B cell (primary cell): Measurements from ENCODE around the gene ABCA7. TPM values are rescaled to one million over a fixed set of nuclear protein-coding genes. Genes with fewer than 3 reads are reported as not detected.

Experiments
- ATAC-seq: fragments of 200-7000 bp; cut with Tn5 transposase; one replicate; pipeline ENCODE4 v1.10.0; 2021; ENCODE audit warnings: low read depth, mild to moderate bottlenecking, moderate number of reproducible peaks, moderate library complexity
- CTCF ChIA-PET: fragments of 350-600 bp; sonication (Branson Sonifier 250); formaldehyde crosslinking; loops from one replicate; lab custom pipeline; 2021; ENCODE audit warnings: antibody characterized with exemption, inconsistent platforms; lab: Charles Lee
- POLR2A ChIA-PET: fragments of 350-600 bp; sonication (Branson Sonifier 250); formaldehyde crosslinking; loops from one replicate; lab custom pipeline; 2021; ENCODE audit warnings: antibody characterized with exemption; lab: Charles Lee
- DNase-seq: peaks from one replicate; pipeline ENCODE4 v3.0.0; 2013
- H2AFZ ChIP-seq: 2 replicates; pipeline ENCODE4 v1.6.1; 2012; ENCODE audit warnings: mild to moderate bottlenecking, low read depth, low read length; ENCODE audit not compliant: insufficient read depth, poor library complexity, severe bottlenecking
- H3K27ac ChIP-seq, 2 donors: 1 replicate in 1 of 2; 2 replicates in 1 of 2; pipeline ENCODE4 v1.5.1; 2012 to 2013; ENCODE audit warnings: low read length in 2 of 2, mild to moderate bottlenecking in 2 of 2, moderate library complexity in 1 of 2
- H3K27me3 ChIP-seq, 4 experiments: fragments of 200-600 bp in 1 of 4; sonication (generic) in 1 of 4; replicated peaks in 1 of 4; 1 replicate in 2 of 4; 2 replicates in 2 of 4; pipeline versions ENCODE4 v1.6.1 to v1.7.0; 2013 to 2016; ENCODE audit warnings: low read length in 3 of 4, mild to moderate bottlenecking in 2 of 4, mixed read lengths in 1 of 4, moderate library complexity in 1 of 4; ENCODE audit not compliant: insufficient read depth in 4 of 4, control insufficient read depth in 3 of 4; ENCODE audit errors: control extremely low read depth in 1 of 4
- H3K36me3 ChIP-seq, 2 experiments: replicated peaks in 1 of 2; 1 replicate in 1 of 2; 2 replicates in 1 of 2; pipeline versions ENCODE4 v1.6.1 to v1.7.1; 2013; ENCODE audit warnings: low read length in 1 of 2; ENCODE audit not compliant: insufficient read depth in 2 of 2, control insufficient read depth in 1 of 2; ENCODE audit errors: control extremely low read depth in 1 of 2, extremely low read depth in 1 of 2
- H3K4me1 ChIP-seq, 2 donors: fragments of 200-600 bp in 1 of 2; sonication (generic) in 1 of 2; 1 replicate in 1 of 2; 2 replicates in 1 of 2; pipeline versions ENCODE4 v1.5.1 to v1.6.1; 2013 to 2017; ENCODE audit warnings: low read length in 2 of 2; ENCODE audit not compliant: control insufficient read depth in 2 of 2, insufficient read depth in 2 of 2
- H3K4me2 ChIP-seq: replicated peaks from 2 replicates; pipeline ENCODE3; 2012; ENCODE audit warnings: mild to moderate bottlenecking, low read depth, low read length; ENCODE audit not compliant: poor library complexity, severe bottlenecking
- H3K4me3 ChIP-seq, 5 experiments: fragments of 200-600 bp in 1 of 5; sonication (generic) in 1 of 5; 1 replicate in 3 of 5; 2 replicates in 2 of 5; pipeline versions ENCODE4 v1.5.1 to v1.7.0; 2011 to 2016; ENCODE audit warnings: low read length in 4 of 5, mild to moderate bottlenecking in 4 of 5, low read depth in 2 of 5, control low read depth in 1 of 5, moderate library complexity in 1 of 5; ENCODE audit not compliant: insufficient read depth in 1 of 5; ENCODE audit errors: control extremely low read depth in 1 of 5, extremely low read depth in 1 of 5
- H3K79me2 ChIP-seq: fragments of 200-600 bp; sonication (generic); one replicate; pipeline ENCODE4 v1.6.0; 2016; ENCODE audit warnings: low read length; ENCODE audit not compliant: control insufficient read depth, insufficient read depth
- H3K9ac ChIP-seq: fragments of 200-600 bp; sonication (generic); 2 replicates; pipeline ENCODE4 v1.6.1; 2017; ENCODE audit warnings: mild to moderate bottlenecking, low read length, moderate library complexity
- H3K9me3 ChIP-seq, 3 donors: one replicate each; pipeline versions ENCODE4 v1.6.1 to v1.7.1; 2013; ENCODE audit warnings: low read length in 2 of 3; ENCODE audit not compliant: control insufficient read depth in 2 of 3, insufficient read depth in 1 of 3; ENCODE audit errors: control extremely low read depth in 1 of 3
- H4K20me1 ChIP-seq: 2 replicates; pipeline ENCODE4 v1.6.0; 2012; ENCODE audit warnings: mild to moderate bottlenecking, low read length; ENCODE audit not compliant: insufficient read depth, control insufficient read depth, poor library complexity, severe bottlenecking
- H3K27ac Mint-ChIP-seq: one replicate; pipeline ENCODE4 v1.8.0; 2021; ENCODE audit warnings: mixed read lengths
- H3K27me3 Mint-ChIP-seq: one replicate; pipeline ENCODE4 v1.8.0; 2021; ENCODE audit warnings: mixed read lengths
- H3K4me1 Mint-ChIP-seq: one replicate; pipeline ENCODE4 v1.8.0; 2021; ENCODE audit warnings: mixed read lengths
- H3K4me3 Mint-ChIP-seq: one replicate; pipeline ENCODE4 v1.8.0; 2021; ENCODE audit warnings: mixed read lengths
- H3K9me3 Mint-ChIP-seq: one replicate; pipeline ENCODE4 v1.8.0; 2022; ENCODE audit warnings: mixed read lengths; ENCODE audit not compliant: insufficient read depth
- EZH2 ChIP-seq: IDR thresholded peaks from 2 replicates; pipeline ENCODE4 v1.6.1; 2012; ENCODE audit warnings: borderline replicate concordance, low read depth, mild to moderate bottlenecking, moderate library complexity, low read length; ENCODE audit not compliant: insufficient read depth, poor library complexity, severe bottlenecking
- WGBS: methylation state at CpG from one replicate; pipeline ENCODE4 v1.1.5; 2013; ENCODE audit warnings: missing lambda C conversion rate; ENCODE audit not compliant: insufficient coverage; 5-methylcytosine and 5-hydroxymethylcytosine counted together
- intact Hi-C: fragments of 100-400 bp; cut with micrococcal nuclease; formaldehyde crosslinking; loops from one replicate; pipeline ENCODE4 v1.10.0; 2022
- polyA plus RNA-seq: library from polyadenylated mRNA; depleted of rRNA; stranded (reverse); fragments of >200 nt; gene quantifications from 2 replicates; pipeline ENCODE4 v1.2.3, GENCODE V29; 2012
- total RNA-seq, 2 donors: library from RNA; stranded (reverse); fragments of 120-200 nt in 1 of 2; gene quantifications; 1 replicate in 1 of 2; 2 replicates in 1 of 2; pipeline versions ENCODE4 v1.2.3 to v1.2.4, GENCODE V29; 2013 to 2022
- TF ChIP-seq, protein P1 (sequence below): fragments of 200-600 bp; IDR thresholded peaks from one replicate; pipeline ENCODE4 v1.8.0; 2022; ENCODE audit warnings: antibody characterized with exemption, mild to moderate bottlenecking

ABCA7 gene
- total and polyA plus RNA-seq, 2 donors (not counting 1 experiment from before 2014, with no cell fraction given) = 192 to 281 TPM

- H3K4me2 ChIP-seq = peak overlapping the region; percentile 72
- CTCF ChIA-PET = interaction anchor here (0.6 to 1.2 kb wide), 5 partner anchors 14 to 86 kb away, joined by 3 read pairs; partner anchors contain the start of gene ABCA7
- no peaks in the 10 kb centered on the region for H3K79me2 ChIP-seq
- POLR2A ChIA-PET = interaction anchor here (1.3 kb wide), 1 partner anchor 102 kb away, joined by 3 read pairs; the partner anchor contains the start of gene GPX4
- DNase-seq = peak; percentile 80
- peak overlapping the region; percentile 59 for H3K4me3 Mint-ChIP-seq
- peaks cover 0 to 6% (median 0%) of the 10 kb centered on the region in 3 donors for H3K9me3 ChIP-seq
- no peak overlapping the region for H3K9ac ChIP-seq
- no peaks in the 10 kb centered on the region for H3K9me3 Mint-ChIP-seq
- TF ChIP-seq, protein P1, sequence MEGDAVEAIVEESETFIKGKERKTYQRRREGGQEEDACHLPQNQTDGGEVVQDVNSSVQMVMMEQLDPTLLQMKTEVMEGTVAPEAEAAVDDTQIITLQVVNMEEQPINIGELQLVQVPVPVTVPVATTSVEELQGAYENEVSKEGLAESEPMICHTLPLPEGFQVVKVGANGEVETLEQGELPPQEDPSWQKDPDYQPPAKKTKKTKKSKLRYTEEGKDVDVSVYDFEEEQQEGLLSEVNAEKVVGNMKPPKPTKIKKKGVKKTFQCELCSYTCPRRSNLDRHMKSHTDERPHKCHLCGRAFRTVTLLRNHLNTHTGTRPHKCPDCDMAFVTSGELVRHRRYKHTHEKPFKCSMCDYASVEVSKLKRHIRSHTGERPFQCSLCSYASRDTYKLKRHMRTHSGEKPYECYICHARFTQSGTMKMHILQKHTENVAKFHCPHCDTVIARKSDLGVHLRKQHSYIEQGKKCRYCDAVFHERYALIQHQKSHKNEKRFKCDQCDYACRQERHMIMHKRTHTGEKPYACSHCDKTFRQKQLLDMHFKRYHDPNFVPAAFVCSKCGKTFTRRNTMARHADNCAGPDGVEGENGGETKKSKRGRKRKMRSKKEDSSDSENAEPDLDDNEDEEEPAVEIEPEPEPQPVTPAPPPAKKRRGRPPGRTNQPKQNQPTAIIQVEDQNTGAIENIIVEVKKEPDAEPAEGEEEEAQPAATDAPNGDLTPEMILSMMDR = peak; percentile 98
- no peak for TF ChIP-seq EZH2
- no peak overlapping the region for H3K27ac Mint-ChIP-seq
- H4K20me1 ChIP-seq = peaks cover 11% of the 10 kb centered on the region
- H3K4me1 Mint-ChIP-seq = peaks cover 11% of the 10 kb centered on the region
- H3K27ac ChIP-seq = no peak overlapping the region
- WGBS = 11% methylated on average over 12 of the region's 20 CpGs
- H3K27me3 Mint-ChIP-seq = peaks cover 24% of the 10 kb centered on the region
- H2AFZ ChIP-seq = peak overlapping the region; percentile 15
- H3K4me1 ChIP-seq = peaks cover 13 to 14% of the 10 kb centered on the region in 2 donors
- H3K4me3 ChIP-seq = no peak overlapping the region
- H3K36me3 ChIP-seq = no peaks in the 10 kb centered on the region
- ATAC-seq = peak; percentile 77
- intact Hi-C loops = loop anchor here (1.0 kb wide), 2 partner anchors 17 to 80 kb away; partner anchors contain the start of gene WDR18
- peaks cover 0 to 56% (median 29%) of the 10 kb centered on the region in 4 experiments for H3K27me3 ChIP-seq
Measured at GRCh38 chr19:1001538-1002166, 38.3 kb upstream of the ABCA7 start.

GRCh38 chr19:1002600-1002999, 37.3 kb upstream of the ABCA7 start:
- Histone ChIP-seq H3K9me3 (peaks cover 0 to 6% (median 0%) of the 10 kb centered on the region in 3 donors), H3K36me3 (no peaks in the 10 kb centered on the region), H3K27me3 (peaks cover 0 to 47% (median 25%) of the 10 kb centered on the region in 4 experiments), H3K4me1 (peaks cover 11 to 13% of the 10 kb centered on the region in 2 donors), H2AFZ (no peak overlapping the region), H3K4me3 (no peak overlapping the region), H3K9ac (no peak overlapping the region), H4K20me1 (peaks cover 11% of the 10 kb centered on the region), H3K4me2 (no peak overlapping the region), H3K79me2 (no peaks in the 10 kb centered on the region), H3K27ac (no peak overlapping the region)
- ATAC-seq (no peak), DNase-seq (no peak)
- CTCF ChIA-PET = interaction anchor here (0.6 to 0.7 kb wide), 4 partner anchors 19 to 1140 kb away, joined by 3 read pairs; no protein-coding TSS in a partner anchor
- 76% methylated on average over 4 of the region's 4 CpGs for WGBS
- no peak overlapping the region for H3K27ac Mint-ChIP-seq
- intact Hi-C loops = no loop called here
- no peaks in the 10 kb centered on the region for H3K9me3 Mint-ChIP-seq
- H3K4me1 Mint-ChIP-seq = peaks cover 10% of the 10 kb centered on the region
- H3K27me3 Mint-ChIP-seq = peaks cover 22% of the 10 kb centered on the region
- POLR2A ChIA-PET = interaction anchor here (0.7 to 0.9 kb wide), 3 partner anchors 7 to 37 kb away, joined by 3 to 7 read pairs (median 4); partner anchors contain the start of gene ABCA7
- peak overlapping the region; percentile 23 for H3K4me3 Mint-ChIP-seq
- TF ChIP-seq, protein P1 = no peak
- no peak for TF ChIP-seq EZH2
